ENCODE data around the gene MYO5B. TPM values are rescaled to one million over a fixed set of nuclear protein-coding genes. Genes with fewer than 3 reads are reported as not detected.

Gene MYO5B
- polyA plus RNA-seq, 1 donor from 2014 or later, result 0.42 TPM

DNA sequence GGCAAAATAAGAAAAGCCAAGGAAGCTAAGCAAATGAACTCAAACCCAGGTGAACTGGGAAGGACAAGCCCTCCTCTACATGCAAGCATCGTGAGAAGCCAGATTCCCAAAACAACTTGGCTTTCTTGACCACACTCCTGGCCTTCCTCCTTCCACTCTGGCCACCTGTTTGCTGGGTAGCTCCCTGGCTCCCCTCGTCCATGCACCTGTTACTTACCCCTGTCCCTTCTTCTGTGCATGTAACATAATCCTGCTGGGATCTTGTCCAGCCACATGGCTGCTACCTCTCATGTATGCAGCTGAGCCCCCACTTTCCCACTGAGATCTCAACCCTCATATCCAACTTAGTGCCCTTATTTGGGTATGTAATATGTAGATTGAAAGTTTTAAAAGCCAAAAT is 121.6 kb downstream of the MYO5B start:
- no peak for TF ChIP-seq EP300 (conservative IDR thresholded peaks at IDR 0.05; ENCODE audit: poor library complexity, severe bottlenecking)
- TF ChIP-seq EZH2 (IDR thresholded peaks at IDR 0.05; ENCODE audit: borderline replicate concordance, insufficient read depth, low read length, poor library complexity, severe bottlenecking), result no peak
- no peak for TF ChIP-seq RAD21 (conservative IDR thresholded peaks at IDR 0.05)
- H3K27ac ChIP-seq (ENCODE audit: low read length), result no peak overlapping the region

DNA sequence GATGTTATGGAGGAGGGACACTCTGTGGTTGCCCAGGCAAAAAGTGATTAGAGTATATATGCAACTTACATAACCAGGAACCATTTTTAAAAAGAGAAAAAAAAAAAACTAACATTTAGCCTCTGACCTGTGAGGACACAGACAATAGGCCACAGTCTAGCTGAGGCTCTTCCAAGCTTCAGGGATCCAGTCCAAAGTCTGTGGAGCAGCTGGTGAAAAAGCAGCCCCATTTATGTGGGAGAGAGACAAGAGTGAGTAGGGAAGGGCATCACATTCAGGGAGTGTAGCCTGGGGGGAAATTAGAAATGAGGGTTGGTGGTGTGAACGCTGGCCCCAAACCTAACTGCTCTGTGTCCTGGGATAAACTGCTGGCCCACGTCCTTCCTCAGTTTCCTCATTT is 122.8 kb downstream of the MYO5B start:
- Histone ChIP-seq H2AFZ (ENCODE audit: low read depth, low read length) (no peak overlapping the region), H3F3A (ENCODE audit: insufficient read depth, low read length, poor library complexity, severe bottlenecking) (no peaks in the 10 kb centered on the region), H3K79me2 (replicated peaks; ENCODE audit: insufficient read depth, low read length) (no peaks in the 10 kb centered on the region), H3K27me3 (ENCODE audit: insufficient read depth, low read depth, low read length) (no peaks in the 10 kb centered on the region), H3K4me3 (ENCODE audit: low read length) (no peak overlapping the region), H3K36me3 (ENCODE audit: insufficient read depth, low read length) (no peaks in the 10 kb centered on the region), H3K4me2 (ENCODE audit: low read length) (no peak overlapping the region), H3K9ac (ENCODE audit: low read length) (no peak overlapping the region), H3K27ac (ENCODE audit: low read length) (no peak overlapping the region), H3K9me2 (ENCODE audit: insufficient read depth, low read length) (no peaks in the 10 kb centered on the region), H4K20me1 (ENCODE audit: insufficient read depth) (no peaks in the 10 kb centered on the region), H3K9me3 (ENCODE audit: low read length) (no peaks in the 10 kb centered on the region)
- TF ChIP-seq, protein P1, sequence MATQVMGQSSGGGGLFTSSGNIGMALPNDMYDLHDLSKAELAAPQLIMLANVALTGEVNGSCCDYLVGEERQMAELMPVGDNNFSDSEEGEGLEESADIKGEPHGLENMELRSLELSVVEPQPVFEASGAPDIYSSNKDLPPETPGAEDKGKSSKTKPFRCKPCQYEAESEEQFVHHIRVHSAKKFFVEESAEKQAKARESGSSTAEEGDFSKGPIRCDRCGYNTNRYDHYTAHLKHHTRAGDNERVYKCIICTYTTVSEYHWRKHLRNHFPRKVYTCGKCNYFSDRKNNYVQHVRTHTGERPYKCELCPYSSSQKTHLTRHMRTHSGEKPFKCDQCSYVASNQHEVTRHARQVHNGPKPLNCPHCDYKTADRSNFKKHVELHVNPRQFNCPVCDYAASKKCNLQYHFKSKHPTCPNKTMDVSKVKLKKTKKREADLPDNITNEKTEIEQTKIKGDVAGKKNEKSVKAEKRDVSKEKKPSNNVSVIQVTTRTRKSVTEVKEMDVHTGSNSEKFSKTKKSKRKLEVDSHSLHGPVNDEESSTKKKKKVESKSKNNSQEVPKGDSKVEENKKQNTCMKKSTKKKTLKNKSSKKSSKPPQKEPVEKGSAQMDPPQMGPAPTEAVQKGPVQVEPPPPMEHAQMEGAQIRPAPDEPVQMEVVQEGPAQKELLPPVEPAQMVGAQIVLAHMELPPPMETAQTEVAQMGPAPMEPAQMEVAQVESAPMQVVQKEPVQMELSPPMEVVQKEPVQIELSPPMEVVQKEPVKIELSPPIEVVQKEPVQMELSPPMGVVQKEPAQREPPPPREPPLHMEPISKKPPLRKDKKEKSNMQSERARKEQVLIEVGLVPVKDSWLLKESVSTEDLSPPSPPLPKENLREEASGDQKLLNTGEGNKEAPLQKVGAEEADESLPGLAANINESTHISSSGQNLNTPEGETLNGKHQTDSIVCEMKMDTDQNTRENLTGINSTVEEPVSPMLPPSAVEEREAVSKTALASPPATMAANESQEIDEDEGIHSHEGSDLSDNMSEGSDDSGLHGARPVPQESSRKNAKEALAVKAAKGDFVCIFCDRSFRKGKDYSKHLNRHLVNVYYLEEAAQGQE (IDR thresholded peaks at IDR 0.05; ENCODE audit: borderline replicate concordance), result no peak
- TF ChIP-seq EZH2 (IDR thresholded peaks at IDR 0.05; ENCODE audit: borderline replicate concordance, insufficient read depth, low read length, poor library complexity, severe bottlenecking) (no peak), EP300 (conservative IDR thresholded peaks at IDR 0.05; ENCODE audit: poor library complexity, severe bottlenecking) (no peak), TAF1 (IDR thresholded peaks at IDR 0.05; ENCODE audit: low read depth) (no peak), MXI1 (conservative IDR thresholded peaks at IDR 0.05; ENCODE audit: poor library complexity, severe bottlenecking) (no peak)

More for the DNA sequence above, 121.6 kb downstream of the MYO5B start:
- Histone ChIP-seq H2AFZ (ENCODE audit: low read depth, low read length) (no peak overlapping the region), H3K4me2 (ENCODE audit: low read length) (no peak overlapping the region), H3K9me3 (ENCODE audit: low read length) (no peaks in the 10 kb centered on the region), H3K27me3 (ENCODE audit: insufficient read depth, low read depth, low read length) (no peaks in the 10 kb centered on the region), H3K9me2 (ENCODE audit: insufficient read depth, low read length) (no peaks in the 10 kb centered on the region), H3K9ac (ENCODE audit: low read length) (no peak overlapping the region), H3K4me3 (ENCODE audit: low read length) (no peak overlapping the region), H3F3A (ENCODE audit: insufficient read depth, low read length, poor library complexity, severe bottlenecking) (no peaks in the 10 kb centered on the region), H3K36me3 (ENCODE audit: insufficient read depth, low read length) (no peaks in the 10 kb centered on the region), H3K79me2 (replicated peaks; ENCODE audit: insufficient read depth, low read length) (no peaks in the 10 kb centered on the region), H4K20me1 (ENCODE audit: insufficient read depth) (no peaks in the 10 kb centered on the region)

DNA sequence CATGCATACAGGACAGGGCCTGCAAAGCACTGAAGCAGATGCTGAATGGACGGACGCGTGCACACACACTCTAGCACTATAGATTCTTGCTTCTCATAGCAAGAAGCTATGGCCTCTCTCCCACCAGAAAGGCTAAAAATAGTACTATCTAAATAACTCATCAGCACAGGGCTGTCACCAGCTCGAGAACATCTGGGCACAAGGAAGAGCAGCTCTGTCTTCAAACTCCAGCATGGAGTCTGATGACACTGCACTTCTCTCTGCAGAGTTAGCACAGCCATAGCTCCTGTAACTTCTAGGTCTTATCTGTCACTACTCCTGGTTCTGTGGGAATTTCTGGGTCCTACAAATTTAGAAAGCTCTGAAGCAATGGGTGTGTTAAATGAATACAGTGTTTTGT is 123.5 kb downstream of the MYO5B start:
- Histone ChIP-seq H2AFZ (ENCODE audit: low read depth, low read length) (no peak overlapping the region), H3K36me3 (ENCODE audit: insufficient read depth, low read length) (no peaks in the 10 kb centered on the region), H3K4me2 (ENCODE audit: low read length) (no peak overlapping the region), H4K20me1 (ENCODE audit: insufficient read depth) (no peaks in the 10 kb centered on the region), H3K27me3 (ENCODE audit: insufficient read depth, low read depth, low read length) (no peaks in the 10 kb centered on the region), H3K9ac (ENCODE audit: low read length) (no peak overlapping the region), H3K79me2 (replicated peaks; ENCODE audit: insufficient read depth, low read length) (no peaks in the 10 kb centered on the region), H3K27ac (ENCODE audit: low read length) (no peak overlapping the region), H3F3A (ENCODE audit: insufficient read depth, low read length, poor library complexity, severe bottlenecking) (no peaks in the 10 kb centered on the region), H3K4me3 (ENCODE audit: low read length) (no peak overlapping the region), H3K9me3 (ENCODE audit: low read length) (no peaks in the 10 kb centered on the region), H3K9me2 (ENCODE audit: insufficient read depth, low read length) (no peaks in the 10 kb centered on the region)
- no peak for TF ChIP-seq MXI1 (conservative IDR thresholded peaks at IDR 0.05; ENCODE audit: poor library complexity, severe bottlenecking)
- TF ChIP-seq, protein P2, sequence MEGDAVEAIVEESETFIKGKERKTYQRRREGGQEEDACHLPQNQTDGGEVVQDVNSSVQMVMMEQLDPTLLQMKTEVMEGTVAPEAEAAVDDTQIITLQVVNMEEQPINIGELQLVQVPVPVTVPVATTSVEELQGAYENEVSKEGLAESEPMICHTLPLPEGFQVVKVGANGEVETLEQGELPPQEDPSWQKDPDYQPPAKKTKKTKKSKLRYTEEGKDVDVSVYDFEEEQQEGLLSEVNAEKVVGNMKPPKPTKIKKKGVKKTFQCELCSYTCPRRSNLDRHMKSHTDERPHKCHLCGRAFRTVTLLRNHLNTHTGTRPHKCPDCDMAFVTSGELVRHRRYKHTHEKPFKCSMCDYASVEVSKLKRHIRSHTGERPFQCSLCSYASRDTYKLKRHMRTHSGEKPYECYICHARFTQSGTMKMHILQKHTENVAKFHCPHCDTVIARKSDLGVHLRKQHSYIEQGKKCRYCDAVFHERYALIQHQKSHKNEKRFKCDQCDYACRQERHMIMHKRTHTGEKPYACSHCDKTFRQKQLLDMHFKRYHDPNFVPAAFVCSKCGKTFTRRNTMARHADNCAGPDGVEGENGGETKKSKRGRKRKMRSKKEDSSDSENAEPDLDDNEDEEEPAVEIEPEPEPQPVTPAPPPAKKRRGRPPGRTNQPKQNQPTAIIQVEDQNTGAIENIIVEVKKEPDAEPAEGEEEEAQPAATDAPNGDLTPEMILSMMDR (IDR thresholded peaks at IDR 0.05; ENCODE audit: poor library complexity, severe bottlenecking), result no peak
- TF ChIP-seq RAD21 (conservative IDR thresholded peaks at IDR 0.05), result no peak
- TF ChIP-seq, protein P1 (IDR thresholded peaks at IDR 0.05; ENCODE audit: borderline replicate concordance), result no peak
- no peak for TF ChIP-seq EZH2 (IDR thresholded peaks at IDR 0.05; ENCODE audit: borderline replicate concordance, insufficient read depth, low read length, poor library complexity, severe bottlenecking)
- TF ChIP-seq POLR2AphosphoS5 (IDR thresholded peaks at IDR 0.05), result no peak
- TF ChIP-seq SMC3 (conservative IDR thresholded peaks at IDR 0.05; ENCODE audit: poor library complexity), result no peak
- TF ChIP-seq TAF1 (IDR thresholded peaks at IDR 0.05; ENCODE audit: low read depth), result no peak
- no peak for TF ChIP-seq EP300 (conservative IDR thresholded peaks at IDR 0.05; ENCODE audit: poor library complexity, severe bottlenecking)
